GM21619 (cell line): ENCODE data around the gene MS4A15.
"Not testable (repeated sequence)": the region's sequence is repeated elsewhere in the genome, so short reads cannot be mapped to it uniquely, and the experiment has no call there.

Source experiments
- ATAC-seq: cut with Tn5 transposase; IDR thresholded peaks from one replicate; pipeline ENCODE4 v1.9.1; 2021; ENCODE audit not compliant: unreplicated experiment

Gene MS4A15

GRCh38 chr11:60801194-60801593 is 44.5 kb downstream of the MS4A15 start:
- ATAC-seq, result no peak

- no peak for ATAC-seq
These were observed 46.7 kb downstream of the MS4A15 start for GRCh38 chr11:60803273-60803936.

- ATAC-seq, result no peak
These were observed 52.6 kb downstream of the MS4A15 start for GRCh38 chr11:60809249-60809648.

- ATAC-seq, result no peak
These were observed 53.0 kb downstream of the MS4A15 start for GRCh38 chr11:60809691-60810090.

- no peak for ATAC-seq
These were observed 53.5 kb downstream of the MS4A15 start for GRCh38 chr11:60810151-60810550.

- no peak for ATAC-seq
These were observed 53.9 kb downstream of the MS4A15 start for GRCh38 chr11:60810569-60810968.

- no peak for ATAC-seq
These were observed 56.7 kb downstream of the MS4A15 start for GRCh38 chr11:60813324-60813723.

- ATAC-seq, result no peak
These were observed 57.4 kb downstream of the MS4A15 start for GRCh38 chr11:60814112-60814511.

- ATAC-seq, result no peak
These were observed 60.0 kb downstream of the MS4A15 start for GRCh38 chr11:60816590-60817157.

GRCh38 chr11:60818057-60818456 is 61.4 kb downstream of the MS4A15 start:
- no peak for ATAC-seq

GRCh38 chr11:60821827-60822599 is 65.3 kb downstream of the MS4A15 start:
- peak; percentile 67 for ATAC-seq

GRCh38 chr11:60823745-60824306 is 67.2 kb downstream of the MS4A15 start:
- ATAC-seq, result not testable (repeated sequence)

GRCh38 chr11:60825118-60825517 is 68.5 kb downstream of the MS4A15 start:
- ATAC-seq, result no peak

GRCh38 chr11:60825790-60826189 is 69.1 kb downstream of the MS4A15 start:
- no peak for ATAC-seq
